Measurements from ENCODE around the gene FAM171A1.

The FAM171A1 gene

DNA sequence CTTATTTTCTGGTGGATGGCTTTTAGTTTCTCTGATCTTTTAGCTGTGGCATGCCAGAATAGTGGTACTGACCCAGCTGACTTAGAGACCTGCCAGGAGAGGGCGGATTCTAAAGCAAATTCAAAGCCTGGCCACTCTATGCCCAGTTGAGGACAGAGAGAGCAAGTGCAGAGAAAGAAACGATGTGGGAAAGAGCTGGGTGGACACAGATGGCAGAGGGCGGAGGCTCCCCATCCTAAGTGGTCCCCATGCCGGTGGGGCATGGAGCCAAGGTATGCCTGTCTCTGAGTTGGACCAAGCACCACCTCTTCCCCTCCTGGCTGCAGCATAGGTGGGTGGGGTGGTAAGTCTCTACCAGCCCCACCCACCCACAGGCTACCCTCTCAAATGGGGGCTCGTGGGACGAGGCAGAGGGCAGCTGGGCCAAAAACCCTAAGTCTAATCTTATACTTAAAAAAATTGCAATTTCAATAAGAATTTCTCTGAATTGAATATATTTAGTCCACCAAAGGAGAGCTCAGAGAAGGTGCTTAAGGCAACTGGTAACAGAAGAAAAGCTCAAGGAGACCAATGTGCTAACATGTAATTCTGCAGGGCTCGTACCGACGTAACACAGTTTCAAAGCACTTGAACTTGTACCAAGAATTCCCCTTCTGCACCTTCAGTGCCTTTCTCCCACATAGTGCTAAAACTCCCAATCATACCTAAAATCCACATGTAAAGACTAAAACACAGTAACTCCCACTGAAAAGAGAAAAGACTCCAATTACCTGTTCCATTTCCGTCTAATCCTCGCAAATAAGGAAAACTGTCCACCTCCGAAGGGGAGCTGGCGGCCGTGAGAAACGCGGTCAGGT lies 116.9 kb downstream of the FAM171A1 start:
- H3K4me3 ChIP-seq (ENCODE audit: low read depth, low read length), result no peak overlapping the region

GRCh38 chr10:15252396-15252795 lies 118.7 kb downstream of the FAM171A1 start:
- no peak overlapping the region for H3K4me3 ChIP-seq (ENCODE audit: low read depth, low read length)

DNA sequence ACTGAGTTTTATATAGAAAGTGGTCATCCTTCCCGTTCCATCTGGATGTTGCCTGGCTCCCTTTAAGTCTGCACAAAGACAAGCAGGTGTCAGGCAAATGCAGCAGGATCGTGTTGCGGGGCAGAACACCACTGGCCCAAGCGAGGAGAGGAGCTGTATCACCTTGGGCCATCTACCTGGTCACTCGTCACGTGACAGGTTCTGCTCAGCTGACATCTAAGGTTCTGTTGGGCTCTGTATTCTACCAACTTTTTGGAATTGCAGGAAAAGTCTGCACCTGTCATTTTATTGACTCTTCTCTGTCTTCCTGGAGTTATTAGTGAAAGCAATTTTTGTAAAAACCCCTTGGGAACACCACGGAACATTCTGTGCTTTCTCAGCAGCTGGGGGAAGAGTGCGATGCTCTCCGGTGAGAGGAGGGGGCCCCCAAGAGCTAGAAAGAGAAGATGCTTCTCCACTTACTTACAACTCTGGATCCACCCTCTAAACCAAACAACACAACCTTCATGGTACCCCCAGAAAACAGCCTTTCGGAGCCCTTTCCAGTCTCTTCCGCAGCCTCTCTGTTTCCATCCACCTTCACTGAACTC lies 119.2 kb downstream of the FAM171A1 start:
- no peak overlapping the region for H3K4me3 ChIP-seq (ENCODE audit: low read depth, low read length)

GRCh38 chr10:15245530-15245929 lies 125.6 kb downstream of the FAM171A1 start:
- H3K4me3 ChIP-seq (ENCODE audit: low read depth, low read length), result no peak overlapping the region

DNA sequence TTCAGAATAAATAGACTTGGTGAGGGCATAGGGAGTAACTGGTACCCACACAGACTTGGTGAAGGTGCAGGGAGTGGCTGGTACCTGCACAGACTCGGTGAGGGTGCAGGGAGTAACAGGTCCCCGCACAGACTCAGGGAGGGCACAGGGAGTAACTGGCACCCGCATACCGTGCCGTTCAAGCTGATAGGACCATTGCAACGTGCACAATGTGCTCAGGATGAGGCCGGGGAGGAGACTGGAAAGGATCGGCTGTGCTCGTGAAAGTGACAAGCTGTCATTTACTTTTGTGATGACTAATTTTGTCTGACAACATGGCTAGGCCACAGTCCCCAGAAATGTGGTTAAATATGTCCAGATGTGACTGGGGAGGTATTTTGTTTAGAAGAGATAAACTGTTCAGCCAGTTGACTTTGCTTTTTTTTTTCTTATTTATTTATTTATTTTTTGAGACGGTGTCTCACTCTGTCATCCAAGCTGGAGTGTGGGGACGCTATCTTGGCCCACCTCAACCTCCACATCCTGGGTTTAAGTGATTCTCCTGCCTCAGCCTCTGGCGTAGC lies 126.4 kb downstream of the FAM171A1 start:
- no peak overlapping the region for H3K4me3 ChIP-seq (ENCODE audit: low read depth, low read length)

DNA sequence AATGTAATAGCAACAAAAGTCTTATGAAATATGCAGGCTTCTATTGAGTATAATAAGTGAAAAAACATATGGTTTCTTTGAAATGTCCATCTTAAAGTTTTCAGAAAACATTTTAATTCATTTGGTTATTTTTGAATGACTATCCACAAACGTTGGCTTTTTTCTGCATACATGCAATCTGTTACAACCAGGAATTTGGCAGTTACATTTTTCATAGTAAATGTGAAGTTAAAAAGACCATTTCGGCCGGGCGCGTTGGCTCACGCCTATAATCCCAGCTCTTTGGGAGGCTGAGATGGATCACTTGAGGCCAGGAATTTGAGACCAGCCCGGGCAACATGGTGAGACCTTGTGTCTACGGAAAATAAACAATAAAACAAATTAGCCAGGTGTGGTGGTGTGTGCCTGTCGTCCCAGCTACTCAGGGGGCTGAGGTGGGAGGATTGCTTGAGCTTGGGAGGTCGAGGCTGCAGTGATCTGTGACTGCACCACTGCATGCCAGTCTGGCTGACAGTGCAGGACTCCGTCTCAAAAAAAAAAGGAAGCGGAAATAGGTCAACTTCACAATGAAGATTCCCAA lies 128.7 kb downstream of the FAM171A1 start:
- no peak overlapping the region for H3K4me3 ChIP-seq (ENCODE audit: low read depth, low read length)

- H3K4me3 ChIP-seq (ENCODE audit: low read depth, low read length), result no peak overlapping the region
Measured at GRCh38 chr10:15241306-15241705, 129.8 kb downstream of the FAM171A1 start.

DNA sequence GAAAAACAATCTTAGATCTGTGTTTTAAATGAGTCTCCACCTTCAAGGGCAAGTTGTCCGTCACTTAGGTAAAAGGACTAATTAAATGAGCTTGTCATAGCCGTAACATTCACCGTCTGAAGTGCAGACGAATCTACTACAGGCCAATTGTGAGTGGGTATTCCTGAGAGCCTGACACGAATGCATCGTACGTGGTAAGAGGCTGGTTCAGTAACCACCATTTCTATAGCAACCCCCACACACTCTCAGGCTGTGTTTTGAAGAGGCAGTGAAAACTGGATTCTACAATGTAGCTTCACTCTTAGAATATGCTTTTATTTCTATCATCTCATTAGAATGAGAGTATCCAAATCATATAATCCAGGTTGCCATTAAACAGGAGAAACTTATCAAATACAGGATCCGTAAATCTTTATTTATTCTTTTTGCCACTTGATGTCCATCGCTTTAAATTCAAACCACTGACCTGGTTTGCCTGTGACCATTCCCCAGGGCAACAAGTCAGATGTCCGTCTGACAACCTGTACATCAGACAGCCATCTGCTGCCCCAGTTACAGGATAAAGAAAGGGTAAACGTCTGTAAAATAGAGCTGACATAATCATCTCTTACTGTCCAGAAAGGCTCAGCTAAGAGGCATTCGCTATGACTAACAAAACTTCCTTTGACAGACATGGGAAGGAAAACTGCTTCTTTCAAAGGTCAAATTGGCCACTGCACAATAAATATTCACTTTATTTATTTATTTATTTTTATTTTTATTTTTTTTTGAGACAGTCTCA lies 132.3 kb downstream of the FAM171A1 start:
- no peak overlapping the region for H3K4me3 ChIP-seq (ENCODE audit: low read depth, low read length)

DNA sequence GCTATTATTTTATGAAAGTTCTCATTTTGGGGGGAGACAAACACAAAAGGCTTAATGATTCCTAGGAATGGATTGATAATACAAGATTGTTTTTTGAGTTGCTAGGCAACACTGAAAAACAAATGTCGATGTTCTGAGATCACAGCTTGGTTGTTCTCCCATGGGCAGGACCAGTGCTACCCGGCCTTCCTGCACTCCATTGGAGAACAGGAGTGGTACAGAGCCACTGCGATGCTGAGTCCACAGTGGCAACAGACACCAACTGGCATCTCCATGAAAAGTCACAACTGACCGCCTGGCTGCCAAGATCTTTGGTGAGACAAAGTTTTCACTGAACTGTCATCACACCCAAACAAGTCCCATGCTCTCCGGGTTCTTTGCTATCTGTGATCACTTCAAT lies 133.7 kb downstream of the FAM171A1 start:
- H3K4me3 ChIP-seq (ENCODE audit: low read depth, low read length), result no peak overlapping the region

- H3K4me3 ChIP-seq (ENCODE audit: low read depth, low read length), result no peak overlapping the region
Measured at GRCh38 chr10:15236340-15236739, 134.7 kb downstream of the FAM171A1 start.

DNA sequence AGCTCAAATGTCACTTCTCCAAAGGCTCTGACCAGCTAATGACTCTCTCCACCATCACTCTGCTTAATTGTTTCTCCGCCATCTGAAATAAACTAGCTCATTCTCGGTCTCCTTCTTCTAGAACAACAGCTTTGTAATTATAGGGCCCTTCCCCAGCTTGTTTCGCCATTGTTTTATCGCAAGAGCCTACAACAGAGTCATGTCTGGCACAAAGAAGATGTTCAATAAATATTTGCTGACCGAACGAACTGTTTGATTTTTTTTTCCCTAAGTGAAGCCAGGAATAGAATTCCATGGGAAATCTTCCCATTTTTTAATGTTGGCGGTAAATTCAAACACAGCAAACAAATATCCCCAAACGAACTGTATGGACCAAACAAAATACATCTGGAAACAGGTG lies 138.8 kb downstream of the FAM171A1 start:
- H3K4me3 ChIP-seq (ENCODE audit: low read depth, low read length), result no peak overlapping the region

GRCh38 chr10:15231426-15231825 lies 139.7 kb downstream of the FAM171A1 start:
- H3K4me3 ChIP-seq (ENCODE audit: low read depth, low read length), result no peak overlapping the region

DNA sequence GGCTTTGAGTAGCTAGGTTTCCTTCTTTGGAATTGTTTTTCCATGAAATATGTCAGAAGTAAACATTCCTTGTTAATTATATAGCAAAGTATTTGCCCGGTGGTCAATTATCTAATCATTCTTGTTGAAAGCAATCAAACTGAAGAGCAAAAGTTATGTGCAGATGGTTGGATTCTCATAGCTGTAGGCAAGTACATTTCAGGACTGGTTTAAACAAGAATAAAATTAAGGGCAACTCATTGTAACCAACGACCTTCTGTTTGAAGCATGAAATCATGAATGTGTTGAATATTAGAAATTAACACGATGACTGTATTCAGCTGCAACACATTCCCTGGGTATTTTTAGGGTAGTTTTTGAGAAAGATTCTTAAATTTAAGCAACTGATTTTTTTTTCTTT lies 140.8 kb downstream of the FAM171A1 start:
- no peak overlapping the region for H3K4me3 ChIP-seq (ENCODE audit: low read depth, low read length)

GRCh38 chr10:15229268-15229667 lies 141.8 kb downstream of the FAM171A1 start:
- H3K4me3 ChIP-seq (ENCODE audit: low read depth, low read length), result no peak overlapping the region

DNA sequence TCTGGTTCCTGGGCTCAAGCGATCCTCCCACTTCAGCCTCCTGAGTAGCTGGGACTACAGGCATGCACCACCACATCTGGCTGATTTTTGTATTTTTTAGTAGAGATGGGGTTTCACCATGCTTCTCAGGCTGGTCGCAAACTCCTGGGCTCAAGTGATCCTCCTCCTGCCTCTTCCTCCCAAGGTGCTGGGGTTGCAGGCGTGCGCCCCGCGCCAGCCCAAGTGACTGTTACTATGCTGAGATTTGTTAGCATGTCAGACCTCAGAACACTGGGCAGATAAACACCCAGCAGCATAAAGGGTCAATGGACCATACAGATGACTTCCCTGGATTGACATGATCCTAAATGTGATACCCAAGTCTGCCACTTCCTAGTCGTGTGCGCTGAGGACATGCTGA lies 142.7 kb downstream of the FAM171A1 start:
- no peak overlapping the region for H3K4me3 ChIP-seq (ENCODE audit: low read depth, low read length)

DNA sequence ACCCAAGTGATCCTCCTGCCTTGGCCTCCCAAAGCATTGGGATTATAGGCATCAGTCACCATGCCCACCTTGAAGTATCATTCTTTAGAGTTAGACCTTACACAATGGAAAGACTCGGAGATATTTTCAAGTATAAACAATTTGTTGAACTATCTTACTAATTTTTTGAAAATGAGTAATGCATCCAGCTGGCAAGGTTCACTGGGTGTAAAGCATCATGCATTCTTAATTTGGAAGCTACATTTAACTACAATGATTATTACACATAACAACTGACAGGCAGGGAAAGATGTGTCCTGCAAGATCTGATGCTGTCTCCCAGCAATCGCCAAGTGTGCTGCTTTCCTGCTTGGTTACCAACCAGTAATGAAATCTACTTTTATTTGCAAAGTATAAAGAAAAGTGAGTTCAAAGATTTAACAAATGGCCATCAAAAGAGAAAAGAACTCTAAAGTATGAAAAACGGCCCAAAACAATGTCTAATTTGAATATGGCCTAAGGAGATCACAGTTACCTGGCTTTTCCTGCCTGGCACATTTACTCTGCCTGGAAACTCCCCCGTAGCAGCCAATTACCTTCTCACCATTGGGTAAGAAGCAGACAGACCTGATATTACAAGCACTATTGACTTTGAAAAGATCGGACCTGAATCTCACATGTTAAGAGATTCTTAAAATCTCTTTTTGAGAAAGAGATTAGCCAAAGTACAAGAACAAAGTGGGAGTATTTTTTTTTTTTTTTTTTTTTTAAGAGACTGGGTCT lies 143.3 kb downstream of the FAM171A1 start:
- no peak overlapping the region for H3K4me3 ChIP-seq (ENCODE audit: low read depth, low read length)

GRCh38 chr10:15225511-15225910 lies 145.6 kb downstream of the FAM171A1 start:
- no peak overlapping the region for H3K4me3 ChIP-seq (ENCODE audit: low read depth, low read length)

GRCh38 chr10:15224948-15225347 lies 146.1 kb downstream of the FAM171A1 start:
- H3K4me3 ChIP-seq (ENCODE audit: low read depth, low read length), result no peak overlapping the region

DNA sequence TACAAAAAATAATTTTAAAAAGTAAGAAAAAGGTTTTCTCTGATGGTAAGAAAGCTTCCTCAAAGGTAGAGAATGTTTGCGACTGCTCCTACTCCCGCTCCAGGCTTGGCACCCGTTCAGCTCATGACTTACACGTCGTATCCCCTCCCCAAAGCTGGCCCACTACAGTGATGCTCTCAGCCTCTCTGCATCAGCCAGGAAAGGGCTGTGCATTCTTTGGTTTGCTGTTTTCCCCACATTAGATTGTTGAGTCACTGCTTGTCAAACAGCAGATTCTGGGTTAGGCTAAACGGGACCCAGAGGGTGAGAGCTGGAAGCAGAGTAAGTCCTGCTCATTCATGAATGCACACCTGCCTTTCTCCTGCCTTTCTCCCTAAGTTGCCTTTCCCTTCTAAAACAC lies 147.9 kb downstream of the FAM171A1 start:
- H3K4me3 ChIP-seq (ENCODE audit: low read depth, low read length), result no peak overlapping the region

DNA sequence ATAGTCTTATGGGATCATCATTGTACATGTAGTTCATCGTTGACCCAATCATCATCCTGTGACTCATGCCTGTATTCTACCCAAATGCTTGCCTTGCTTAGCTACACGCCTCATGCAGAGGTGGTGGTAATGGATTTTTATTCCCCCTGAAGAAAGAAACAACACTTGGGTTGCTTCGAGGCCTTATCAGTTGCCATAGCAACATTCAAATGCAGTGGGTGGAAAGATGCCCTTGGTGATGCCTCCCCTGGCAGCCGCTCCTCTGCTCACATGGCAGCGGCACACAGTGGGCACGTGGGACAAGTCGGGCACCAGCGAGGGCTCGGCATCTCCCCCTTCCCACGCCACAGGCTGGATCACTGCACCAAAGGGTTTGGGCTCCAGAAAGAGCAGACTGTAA lies 148.6 kb downstream of the FAM171A1 start:
- H3K4me3 ChIP-seq (ENCODE audit: low read depth, low read length), result no peak overlapping the region

Measured in iPS-11a (cell line).